Left ventricle myocardium inferior (tissue), 1 donor: ENCODE data around the gene TAF7. TPM values are rescaled to one million over a fixed set of nuclear protein-coding genes. Genes with fewer than 3 reads are reported as not detected.
"Not testable (repeated sequence)": the region's sequence is repeated elsewhere in the genome, so short reads cannot be mapped to it uniquely, and the experiment has no call there.

Experiments
- DNase-seq: peaks from one replicate; pipeline ENCODE4 v3.0.0-alpha.2; 2020
- H3K27ac ChIP-seq: fragments of 200-600 bp; replicated peaks from 2 replicates; pipeline ENCODE4 v1.8.0; 2021
- H3K27me3 ChIP-seq: fragments of 200-600 bp; 2 replicates; pipeline ENCODE4 v1.8.0; 2021; ENCODE audit warnings: low read depth
- H3K36me3 ChIP-seq: fragments of 200-600 bp; 2 replicates; pipeline ENCODE4 v1.8.0; 2021
- H3K4me1 ChIP-seq: fragments of 200-600 bp; 2 replicates; pipeline ENCODE4 v1.8.0; 2021
- H3K4me3 ChIP-seq: fragments of 200-600 bp; 2 replicates; pipeline ENCODE4 v1.8.0; 2021; ENCODE audit warnings: mild to moderate bottlenecking, moderate library complexity
- H3K9me3 ChIP-seq: fragments of 200-600 bp; replicated peaks from 2 replicates; pipeline ENCODE4 v1.8.0; 2021
- CTCF ChIP-seq: fragments of 200-600 bp; IDR thresholded peaks from 2 replicates; pipeline ENCODE4 v1.8.0; 2021; ENCODE audit warnings: antibody characterized with exemption, mild to moderate bottlenecking, borderline replicate concordance
- intact Hi-C: fragments of 100-400 bp; cut with micrococcal nuclease; formaldehyde crosslinking; loops from one replicate; pipeline ENCODE4 v1.11.0; 2022
- total RNA-seq: library from RNA; stranded (reverse); fragmentation: NEBNext Ultra II Directional; extraction: Animal tissue kit (Norgen Biotek cat#: 25700); gene quantifications from one replicate; pipeline ENCODE4 v1.2.1, GENCODE V29; 2021
- donor health status: DM: no; HTN: yes; CAD: no; lungs with severe emphysema.

The TAF7 gene
- total RNA-seq, 1 donor from 2014 or later: 108 TPM

- Histone ChIP-seq H3K36me3 (peaks cover 21% of the 10 kb centered on the region), H3K9me3 (peaks cover 98% of the 10 kb centered on the region), H3K4me3 (peak within 1 kb of the TSS; percentile 54), H3K27ac (peak within 1 kb of the TSS; percentile 21), H3K27me3 (no peaks in the 10 kb centered on the region), H3K4me1 (peaks cover 58% of the 10 kb centered on the region)
- TF ChIP-seq CTCF: peak; percentile 61
- intact Hi-C loops: no loop called here
- no peak for DNase-seq
Observed at GRCh38 chr5:141354900-141355469, 34.4 kb upstream of the TAF7 start, which contains the start of gene PCDHGA4. Gene PCDHGA4, plus strand, starts transcription at chr5:141355021. Its CDS starts 87 bp downstream, at chr5:141355108.

GRCh38 chr5:141351591-141351990 is 31.0 kb upstream of the TAF7 start:
- no peak for TF ChIP-seq CTCF
- Histone ChIP-seq H3K9me3 (peaks cover 98% of the 10 kb centered on the region), H3K36me3 (peaks cover 27% of the 10 kb centered on the region), H3K4me3 (no peak overlapping the region), H3K27ac (no peak overlapping the region), H3K4me1 (peaks cover 61% of the 10 kb centered on the region), H3K27me3 (no peaks in the 10 kb centered on the region)
- no peak for DNase-seq
- intact Hi-C loops: no loop called here

- Histone ChIP-seq H3K27ac (peak within 1 kb of the TSS; percentile 50), H3K36me3 (peaks cover 22% of the 10 kb centered on the region), H3K4me3 (peak within 1 kb of the TSS; percentile 54), H3K9me3 (peaks cover 98% of the 10 kb centered on the region), H3K4me1 (peaks cover 59% of the 10 kb centered on the region), H3K27me3 (no peaks in the 10 kb centered on the region)
- intact Hi-C loops: no loop called here
- no peak for DNase-seq
- TF ChIP-seq CTCF: peak; percentile 74
Observed at GRCh38 chr5:141349917-141350619, 29.5 kb upstream of the TAF7 start, which contains the start of gene PCDHGB1. Gene PCDHGB1, plus strand, starts transcription at chr5:141350099. Its CDS starts 162 bp downstream, at chr5:141350261.

- Histone ChIP-seq H3K4me3 (peak overlapping the region; percentile 65), H3K4me1 (peaks cover 39% of the 10 kb centered on the region), H3K36me3 (peaks cover 18% of the 10 kb centered on the region), H3K9me3 (peaks cover 99% of the 10 kb centered on the region)
- H3K27me3 ChIP-seq, H3K27ac ChIP-seq, DNase-seq, intact Hi-C loops: not testable (repeated sequence)
Observed at GRCh38 chr5:141346017-141346416, 25.4 kb upstream of the TAF7 start.

- intact Hi-C loops: no loop called here
Observed at GRCh38 chr5:141345327-141345726, 24.7 kb upstream of the TAF7 start.

More at GRCh38 chr5:141345327-141345726, 24.7 kb upstream of the TAF7 start:
- Histone ChIP-seq H3K4me3 (peak overlapping the region; percentile 65), H3K9me3 (peaks cover 99% of the 10 kb centered on the region), H3K4me1 (peaks cover 33% of the 10 kb centered on the region), H3K36me3 (peaks cover 18% of the 10 kb centered on the region), H3K27ac (peak overlapping the region; percentile 17), H3K27me3 (no peaks in the 10 kb centered on the region)
- peak; percentile 17 for TF ChIP-seq CTCF
- no peak for DNase-seq
